RWPE1 (cell line): ENCODE results near the gene BMP2.

Experiments used
- CTCF ChIA-PET: fragments of 350-600 bp; sonication (Branson Sonifier 250); formaldehyde crosslinking; extraction: SDS; loops from one replicate; lab custom pipeline; 2021; lab: Yijun Ruan, JAX
- POLR2A ChIA-PET: fragments of 400-600 bp; formaldehyde crosslinking; extraction: SDS; loops from one replicate; lab custom pipeline; 2020; ENCODE audit warnings: antibody characterized with exemption; ENCODE audit not compliant: low non-redundant PET; lab: Yijun Ruan, JAX
- DNase-seq: peaks from one replicate; pipeline ENCODE4 v3.0.0; 2012; ENCODE audit warnings: low spot score
- H3K27ac ChIP-seq: fragments of 450-650 bp; 2 replicates; pipeline ENCODE4 v1.5.1; 2017
- CTCF ChIP-seq: fragments of 450-650 bp; conservative IDR thresholded peaks from 2 replicates; pipeline ENCODE4 v1.5.1; 2017; ENCODE audit warnings: low read depth, mild to moderate bottlenecking

BMP2 gene

GRCh38 chr20:6766433-6766832 is 1.1 kb upstream of the BMP2 start:
- no peak for TF ChIP-seq CTCF
- CTCF ChIA-PET: interaction anchor here (0.5 to 1.9 kb wide), 9 partner anchors 106 to 1158 kb away, joined by 3 to 7 read pairs (median 4); no protein-coding TSS in a partner anchor
- no peak for DNase-seq
- H3K27ac ChIP-seq: peak overlapping the region; percentile 64
- POLR2A ChIA-PET: no interaction called here

DNA sequence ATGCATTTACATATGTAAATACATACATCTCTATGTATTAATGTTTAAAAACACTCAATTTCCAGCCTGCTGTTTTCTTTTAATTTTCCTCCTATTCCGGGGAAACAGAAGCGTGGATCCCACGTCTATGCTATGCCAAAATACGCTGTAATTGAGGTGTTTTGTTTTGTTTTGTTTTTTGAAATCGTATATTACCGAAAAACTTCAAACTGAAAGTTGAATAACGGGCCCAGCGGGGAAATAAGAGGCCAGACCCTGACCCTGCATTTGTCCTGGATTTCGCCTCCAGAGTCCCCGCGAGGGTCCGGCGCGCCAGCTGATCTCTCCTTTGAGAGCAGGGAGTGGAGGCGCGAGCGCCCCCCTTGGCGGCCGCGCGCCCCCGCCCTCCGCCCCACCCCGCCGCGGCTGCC is 355 bp upstream of the BMP2 start:
- ChIA-PET CTCF (interaction anchor here (0.5 to 1.5 kb wide), 3 partner anchors 130 to 1157 kb away, joined by 3 to 7 read pairs (median 4); no protein-coding TSS in a partner anchor), POLR2A (no interaction called here)
- peak; percentile 41; the same call in 1 of the 2 replicates for TF ChIP-seq CTCF
- H3K27ac ChIP-seq: peak overlapping the region; percentile 88
- DNase-seq: no peak

DNA sequence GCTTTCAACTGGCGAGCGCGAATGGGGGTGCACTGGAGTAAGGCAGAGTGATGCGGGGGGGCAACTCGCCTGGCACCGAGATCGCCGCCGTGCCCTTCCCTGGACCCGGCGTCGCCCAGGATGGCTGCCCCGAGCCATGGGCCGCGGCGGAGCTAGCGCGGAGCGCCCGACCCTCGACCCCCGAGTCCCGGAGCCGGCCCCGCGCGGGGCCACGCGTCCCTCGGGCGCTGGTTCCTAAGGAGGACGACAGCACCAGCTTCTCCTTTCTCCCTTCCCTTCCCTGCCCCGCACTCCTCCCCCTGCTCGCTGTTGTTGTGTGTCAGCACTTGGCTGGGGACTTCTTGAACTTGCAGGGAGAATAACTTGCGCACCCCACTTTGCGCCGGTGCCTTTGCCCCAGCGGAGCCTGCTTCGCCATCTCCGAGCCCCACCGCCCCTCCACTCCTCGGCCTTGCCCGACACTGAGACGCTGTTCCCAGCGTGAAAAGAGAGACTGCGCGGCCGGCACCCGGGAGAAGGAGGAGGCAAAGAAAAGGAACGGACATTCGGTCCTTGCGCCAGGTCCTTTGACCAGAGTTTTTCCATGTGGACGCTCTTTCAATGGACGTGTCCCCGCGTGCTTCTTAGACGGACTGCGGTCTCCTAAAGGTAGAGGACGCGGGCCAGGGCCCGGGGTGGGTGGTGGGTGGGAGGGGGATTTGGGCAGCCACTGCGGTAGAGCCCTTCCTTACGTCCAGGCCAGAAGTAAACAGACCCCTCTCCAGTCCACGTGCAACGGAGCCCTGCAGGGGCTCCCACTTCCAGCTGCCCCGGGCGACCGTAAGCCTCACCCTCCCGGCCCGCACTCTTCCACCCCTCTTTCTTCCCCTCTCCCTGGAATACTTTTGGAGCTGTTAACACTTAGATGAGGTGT is 998 bp downstream of the BMP2 start:
- POLR2A ChIA-PET: no interaction called here
- TF ChIP-seq CTCF: no peak
- peak; percentile 34 for DNase-seq
- peak overlapping the region; percentile 88 for H3K27ac ChIP-seq
- CTCF ChIA-PET: interaction anchor here (0.6 to 1.9 kb wide), 5 partner anchors 15 to 518 kb away, joined by 3 to 5 read pairs (median 4); no protein-coding TSS in a partner anchor

DNA sequence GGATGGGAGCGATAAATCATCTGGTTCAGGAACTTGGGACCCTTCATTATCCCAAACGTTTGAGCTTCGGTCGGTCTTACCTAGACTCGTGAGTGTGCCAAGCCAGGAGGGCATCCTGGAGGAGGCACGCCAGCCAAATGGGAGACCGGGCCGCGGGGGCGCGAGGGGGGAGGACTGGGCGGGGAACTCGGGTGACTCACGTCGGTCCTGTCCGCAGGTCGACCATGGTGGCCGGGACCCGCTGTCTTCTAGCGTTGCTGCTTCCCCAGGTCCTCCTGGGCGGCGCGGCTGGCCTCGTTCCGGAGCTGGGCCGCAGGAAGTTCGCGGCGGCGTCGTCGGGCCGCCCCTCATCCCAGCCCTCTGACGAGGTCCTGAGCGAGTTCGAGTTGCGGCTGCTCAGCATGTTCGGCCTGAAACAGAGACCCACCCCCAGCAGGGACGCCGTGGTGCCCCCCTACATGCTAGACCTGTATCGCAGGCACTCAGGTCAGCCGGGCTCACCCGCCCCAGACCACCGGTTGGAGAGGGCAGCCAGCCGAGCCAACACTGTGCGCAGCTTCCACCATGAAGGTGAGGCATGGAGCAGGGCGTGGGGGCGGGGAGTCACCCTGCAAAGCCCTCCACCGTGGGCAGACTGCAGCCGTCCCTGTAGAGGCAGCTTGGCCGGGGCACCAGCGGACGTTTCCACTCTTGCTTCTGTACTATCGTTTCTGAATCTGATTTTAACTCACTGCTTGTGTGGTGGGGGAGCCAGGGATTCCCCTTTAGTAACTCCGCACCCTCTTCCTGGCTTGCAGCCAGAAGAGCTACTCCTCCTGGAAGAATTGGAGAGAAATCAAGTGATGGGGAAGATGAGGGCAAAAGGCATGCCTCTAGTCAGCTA is 2.7 kb downstream of the BMP2 start:
- no peak for TF ChIP-seq CTCF
- ChIA-PET POLR2A (interaction anchor here (0.5 to 0.6 kb wide), 2 partner anchors 242 to 550 kb away, joined by 3 to 4 read pairs; no protein-coding TSS in a partner anchor), CTCF (interaction anchor here (0.6 to 1.1 kb wide), 6 partner anchors 50 to 1811 kb away, joined by 3 to 5 read pairs (median 4); no protein-coding TSS in a partner anchor)
- peak overlapping the region; percentile 74 for H3K27ac ChIP-seq
- peak; percentile 62 for DNase-seq

DNA sequence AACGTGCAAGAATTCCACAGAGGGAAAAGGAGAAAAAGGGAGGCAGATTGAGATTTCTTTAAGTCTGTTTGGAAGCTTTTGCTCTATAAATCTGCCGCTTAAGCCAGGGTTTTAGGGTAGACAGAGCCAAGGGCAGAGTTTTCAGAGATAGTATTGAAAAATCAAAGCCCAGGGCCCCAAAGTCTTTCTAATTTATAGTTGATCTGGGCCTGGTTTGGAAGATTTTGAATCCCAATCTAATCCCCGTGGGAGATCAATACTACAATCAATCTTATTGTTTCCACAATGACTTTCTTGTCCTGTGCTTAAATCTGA is 3.3 kb downstream of the BMP2 start:
- no peak for DNase-seq
- POLR2A ChIA-PET: interaction anchor here (0.5 kb wide), 1 partner anchor 242 kb away, joined by 3 read pairs; no protein-coding TSS in a partner anchor
- H3K27ac ChIP-seq: peak overlapping the region; percentile 74
- CTCF ChIA-PET: interaction anchor here (0.6 to 1.1 kb wide), 5 partner anchors 49 to 1812 kb away, joined by 3 to 5 read pairs (median 4); no protein-coding TSS in a partner anchor
- no peak for TF ChIP-seq CTCF
